Measurements from ENCODE around the gene SAMSN1. TPM values are rescaled to one million over a fixed set of nuclear protein-coding genes. Genes with fewer than 3 reads are reported as not detected.

SAMSN1 gene
- total RNA-seq, 1 donor from 2014 or later = 6.4 TPM

DNA sequence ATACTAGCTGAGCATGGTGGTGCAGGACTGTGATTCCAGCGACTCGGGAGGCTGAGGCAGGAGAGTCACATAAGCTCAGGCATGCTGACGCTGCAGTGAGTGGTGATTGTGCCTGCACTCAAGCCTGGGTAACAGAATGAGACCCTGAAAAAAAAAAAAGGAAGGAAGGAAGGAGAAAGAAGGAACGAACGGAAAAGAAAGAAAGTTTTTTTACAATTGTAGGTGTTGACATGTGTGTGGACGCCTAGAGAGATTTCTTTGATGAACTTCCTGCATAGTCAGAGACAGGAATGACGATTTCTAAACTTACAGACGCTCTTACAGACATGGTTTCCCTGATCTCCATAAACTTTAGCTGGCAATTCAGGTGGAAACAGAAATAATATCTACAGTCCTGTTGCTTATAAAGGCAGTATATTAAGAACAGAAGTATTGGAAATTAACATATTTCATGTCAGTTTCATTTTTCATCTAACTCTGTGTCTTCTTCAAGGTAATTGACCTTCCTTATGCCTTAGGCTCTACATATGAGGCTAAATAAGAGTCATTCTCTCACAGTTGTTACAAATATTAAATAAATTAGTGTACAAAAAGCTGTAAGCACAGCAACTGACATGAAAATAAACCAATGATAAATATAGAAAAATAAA lies 4.1 kb downstream of the SAMSN1 start:
- TF ChIP-seq, protein P1, sequence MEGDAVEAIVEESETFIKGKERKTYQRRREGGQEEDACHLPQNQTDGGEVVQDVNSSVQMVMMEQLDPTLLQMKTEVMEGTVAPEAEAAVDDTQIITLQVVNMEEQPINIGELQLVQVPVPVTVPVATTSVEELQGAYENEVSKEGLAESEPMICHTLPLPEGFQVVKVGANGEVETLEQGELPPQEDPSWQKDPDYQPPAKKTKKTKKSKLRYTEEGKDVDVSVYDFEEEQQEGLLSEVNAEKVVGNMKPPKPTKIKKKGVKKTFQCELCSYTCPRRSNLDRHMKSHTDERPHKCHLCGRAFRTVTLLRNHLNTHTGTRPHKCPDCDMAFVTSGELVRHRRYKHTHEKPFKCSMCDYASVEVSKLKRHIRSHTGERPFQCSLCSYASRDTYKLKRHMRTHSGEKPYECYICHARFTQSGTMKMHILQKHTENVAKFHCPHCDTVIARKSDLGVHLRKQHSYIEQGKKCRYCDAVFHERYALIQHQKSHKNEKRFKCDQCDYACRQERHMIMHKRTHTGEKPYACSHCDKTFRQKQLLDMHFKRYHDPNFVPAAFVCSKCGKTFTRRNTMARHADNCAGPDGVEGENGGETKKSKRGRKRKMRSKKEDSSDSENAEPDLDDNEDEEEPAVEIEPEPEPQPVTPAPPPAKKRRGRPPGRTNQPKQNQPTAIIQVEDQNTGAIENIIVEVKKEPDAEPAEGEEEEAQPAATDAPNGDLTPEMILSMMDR (IDR thresholded peaks at IDR 0.05) = no peak
- TF ChIP-seq POLR2A (IDR thresholded peaks at IDR 0.05) = no peak
- no peak for TF ChIP-seq POLR2AphosphoS5 (IDR thresholded peaks at IDR 0.05; ENCODE audit: insufficient read depth in 1 of 2, low read depth in 1 of 2)
- no peak overlapping the region for H3K4me3 ChIP-seq
- intact Hi-C loops (cut with DNase I) = no loop called here

GRCh38 chr21:14538483-14538882 lies 7.6 kb downstream of the SAMSN1 start:
- Histone ChIP-seq H3K4me3 (no peak overlapping the region), H3K9me3 (no peaks in the 10 kb centered on the region), H3K4me1 (no peaks in the 10 kb centered on the region), H3K27me3 (no peaks in the 10 kb centered on the region), H3K36me3 (no peaks in the 10 kb centered on the region), H3K27ac (no peak overlapping the region)
- intact Hi-C loops (cut with DNase I) = no loop called here
- no peak for DNase-seq (ENCODE audit: extremely low spot score in 2 of 2)
- TF ChIP-seq, protein P1 (IDR thresholded peaks at IDR 0.05) = no peak
- TF ChIP-seq POLR2AphosphoS5 (IDR thresholded peaks at IDR 0.05; ENCODE audit: insufficient read depth in 1 of 2, low read depth in 1 of 2) = no peak
- no peak for TF ChIP-seq POLR2A (IDR thresholded peaks at IDR 0.05)

More for the DNA sequence above, 4.1 kb downstream of the SAMSN1 start:
- no peaks in the 10 kb centered on the region for H3K9me3 ChIP-seq
- no peaks in the 10 kb centered on the region for H3K27me3 ChIP-seq
- no peaks in the 10 kb centered on the region for H3K36me3 ChIP-seq
- no peak overlapping the region for H3K27ac ChIP-seq
- DNase-seq (ENCODE audit: extremely low spot score in 2 of 2) = no peak
- no peaks in the 10 kb centered on the region for H3K4me1 ChIP-seq

GRCh38 chr21:14536929-14537328 lies 9.2 kb downstream of the SAMSN1 start:
- Histone ChIP-seq H3K4me1 (no peaks in the 10 kb centered on the region), H3K27me3 (no peaks in the 10 kb centered on the region), H3K27ac (no peak overlapping the region), H3K4me3 (no peak overlapping the region), H3K9me3 (no peaks in the 10 kb centered on the region), H3K36me3 (no peaks in the 10 kb centered on the region)
- intact Hi-C loops (cut with DNase I) = no loop called here
- TF ChIP-seq POLR2AphosphoS5 (IDR thresholded peaks at IDR 0.05; ENCODE audit: insufficient read depth in 1 of 2, low read depth in 1 of 2) (no peak), POLR2A (IDR thresholded peaks at IDR 0.05) (no peak)
- TF ChIP-seq, protein P1 (IDR thresholded peaks at IDR 0.05) = no peak
- no peak for DNase-seq (ENCODE audit: extremely low spot score in 2 of 2)

- Histone ChIP-seq H3K4me3 (no peak overlapping the region), H3K27me3 (no peaks in the 10 kb centered on the region), H3K4me1 (no peaks in the 10 kb centered on the region), H3K9me3 (no peaks in the 10 kb centered on the region), H3K36me3 (no peaks in the 10 kb centered on the region), H3K27ac (no peak overlapping the region)
- no peak for DNase-seq (ENCODE audit: extremely low spot score in 2 of 2)
- intact Hi-C loops (cut with DNase I) = no loop called here
- TF ChIP-seq POLR2AphosphoS5 (IDR thresholded peaks at IDR 0.05; ENCODE audit: insufficient read depth in 1 of 2, low read depth in 1 of 2) = no peak
- TF ChIP-seq POLR2A (IDR thresholded peaks at IDR 0.05) = no peak
- TF ChIP-seq, protein P1 (IDR thresholded peaks at IDR 0.05) = no peak
Measured at GRCh38 chr21:14535702-14536101, 10.4 kb downstream of the SAMSN1 start.
